Measurements from ENCODE around the gene CFAP54. TPM values are rescaled to one million over a fixed set of nuclear protein-coding genes. Genes with fewer than 3 reads are reported as not detected.

The CFAP54 gene
- polyA plus RNA-seq, 6 donors from 2014 or later = not detected

DNA sequence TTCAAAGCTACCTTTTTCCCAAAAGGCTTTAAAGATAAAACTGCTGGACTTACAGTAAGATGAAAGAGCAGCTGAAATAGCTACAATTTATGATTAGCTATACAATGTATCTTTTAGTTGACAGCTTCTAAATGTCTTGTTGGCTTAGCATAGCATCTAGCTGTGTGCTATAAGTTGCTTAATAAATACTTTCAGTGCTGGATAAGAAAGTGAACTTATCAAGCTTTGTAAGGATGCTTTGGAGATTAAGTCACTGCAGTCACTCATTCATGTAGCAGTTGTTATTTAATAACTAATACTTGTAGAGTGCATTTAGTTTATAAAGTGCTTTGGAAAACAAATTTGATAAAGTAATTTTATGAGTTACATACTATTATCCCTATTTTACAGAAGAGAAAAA lies 14.6 kb downstream of the CFAP54 start:
- H3K4me1 Mint-ChIP-seq = peaks cover 19 to 24% (median 22%) of the 10 kb centered on the region in 3 donors
- no peak for DNase-seq
- H3K9me3 Mint-ChIP-seq = no peaks in the 10 kb centered on the region
- H3K27me3 Mint-ChIP-seq = no peaks in the 10 kb centered on the region
- no peak overlapping the region for H3K27ac Mint-ChIP-seq
- ATAC-seq (ENCODE audit: low read depth in 2 of 2) = no peak
- no peaks in the 10 kb centered on the region for H3K36me3 Mint-ChIP-seq
- H3K4me3 Mint-ChIP-seq = no peak overlapping the region

DNA sequence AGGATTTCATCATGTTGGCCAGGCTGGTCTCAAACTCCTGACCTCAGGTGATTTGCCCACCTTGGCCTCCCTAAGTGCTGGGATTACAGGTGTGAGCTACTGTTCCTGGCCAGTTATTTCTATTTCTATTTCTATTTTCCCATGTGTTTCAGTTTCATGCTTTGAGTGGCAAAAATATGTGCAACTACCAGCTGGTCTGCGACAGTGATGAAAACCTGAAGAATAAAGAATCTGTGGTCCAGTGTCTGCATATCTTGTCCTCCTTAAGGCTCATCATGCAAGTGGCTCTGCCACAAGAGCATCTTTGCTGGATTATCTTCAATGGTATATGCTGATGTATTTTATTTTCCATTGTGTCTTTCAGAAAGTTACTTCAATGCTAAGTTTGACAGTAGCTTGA lies 17.4 kb downstream of the CFAP54 start:
- H3K4me1 Mint-ChIP-seq = peaks cover 8 to 11% (median 11%) of the 10 kb centered on the region in 3 donors
- no peaks in the 10 kb centered on the region for H3K9me3 Mint-ChIP-seq
- no peaks in the 10 kb centered on the region for H3K36me3 Mint-ChIP-seq
- H3K27me3 Mint-ChIP-seq = no peaks in the 10 kb centered on the region
- no peak for ATAC-seq (ENCODE audit: low read depth in 2 of 2)
- DNase-seq = no peak
- H3K4me3 Mint-ChIP-seq = no peak overlapping the region
- no peak overlapping the region for H3K27ac Mint-ChIP-seq

DNA sequence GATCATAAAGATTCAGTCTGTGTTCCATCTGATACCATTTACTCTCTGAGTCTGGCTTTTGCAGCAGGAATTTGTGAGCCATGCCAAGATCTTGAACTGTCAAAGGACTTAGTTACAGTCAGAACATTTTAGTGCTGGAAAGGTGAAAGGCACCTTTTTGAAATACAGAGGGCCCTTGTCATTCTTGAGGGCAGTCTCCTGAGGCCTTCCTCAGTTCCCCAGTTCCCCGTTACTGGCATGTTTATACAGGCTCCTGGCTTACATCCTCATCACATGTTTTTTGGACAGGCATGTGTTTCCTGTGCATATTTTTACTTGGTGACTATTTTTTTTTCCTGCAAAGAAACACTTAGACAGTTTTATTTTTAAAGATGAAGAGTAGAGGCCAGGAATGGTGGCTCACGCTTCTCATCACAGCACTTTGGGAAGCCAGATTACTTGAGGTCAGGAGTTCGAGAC lies 21.0 kb downstream of the CFAP54 start:
- no peak overlapping the region for H3K4me3 Mint-ChIP-seq
- no peaks in the 10 kb centered on the region for H3K36me3 Mint-ChIP-seq
- H3K27me3 Mint-ChIP-seq = no peaks in the 10 kb centered on the region
- peaks cover 0 to 13% (median 4%) of the 10 kb centered on the region in 3 donors for H3K4me1 Mint-ChIP-seq
- no peaks in the 10 kb centered on the region for H3K9me3 Mint-ChIP-seq
- no peak overlapping the region for H3K27ac Mint-ChIP-seq
- ATAC-seq (ENCODE audit: low read depth in 2 of 2) (no peak), DNase-seq (no peak)

DNA sequence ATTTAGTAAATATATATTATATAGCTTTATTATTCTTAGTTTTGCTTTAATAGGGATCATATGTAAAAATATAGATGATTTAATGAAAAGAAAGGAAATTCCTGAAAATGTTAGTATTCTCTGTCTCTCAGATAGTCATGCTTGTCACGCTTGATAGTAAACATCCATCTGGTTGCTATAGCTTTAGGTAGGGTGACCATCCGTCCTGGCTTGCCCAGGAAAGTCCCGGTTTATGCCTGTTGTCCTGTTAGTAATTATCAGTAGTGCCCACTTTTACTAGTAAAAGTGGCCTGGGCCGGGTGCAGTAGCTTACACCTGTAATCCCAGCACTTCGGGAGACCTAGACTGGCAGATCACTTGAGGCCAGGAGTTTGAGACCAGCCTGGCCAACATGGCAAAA lies 23.8 kb downstream of the CFAP54 start:
- no peak for DNase-seq
- peaks cover 0 to 20% (median 4%) of the 10 kb centered on the region in 3 donors for H3K4me1 Mint-ChIP-seq
- ATAC-seq (ENCODE audit: low read depth in 2 of 2) = no peak
- H3K27ac Mint-ChIP-seq = peak overlapping the region in 1 of 6 donors; percentile 72
- H3K27me3 Mint-ChIP-seq = no peaks in the 10 kb centered on the region
- H3K4me3 Mint-ChIP-seq = peak overlapping the region in 1 of 8 donors; percentile 2
- no peaks in the 10 kb centered on the region for H3K36me3 Mint-ChIP-seq
- H3K9me3 Mint-ChIP-seq = no peaks in the 10 kb centered on the region

DNA sequence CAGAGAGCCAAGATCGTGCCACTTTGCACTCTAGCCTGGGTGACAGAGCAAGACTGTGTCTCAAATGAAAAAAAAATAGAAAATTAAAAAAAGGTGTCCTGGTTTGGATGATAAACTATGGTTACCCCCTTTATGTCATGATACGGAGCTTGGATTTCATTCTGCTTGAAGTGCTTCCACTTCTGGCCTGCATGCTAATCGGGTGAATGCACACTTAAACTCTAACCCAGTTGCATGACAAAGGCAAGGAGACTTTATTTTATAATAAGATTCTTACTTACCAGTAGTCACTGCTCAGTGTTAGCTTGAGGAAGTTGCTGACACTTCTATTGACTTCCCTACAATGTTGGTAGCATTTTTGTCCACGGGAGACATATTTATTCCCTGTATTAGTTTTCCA lies 24.3 kb downstream of the CFAP54 start:
- Mint-ChIP-seq H3K4me1 (peaks cover 0 to 20% (median 4%) of the 10 kb centered on the region in 3 donors), H3K4me3 (no peak overlapping the region), H3K27ac (peak overlapping the region in 1 of 6 donors; percentile 72), H3K9me3 (no peaks in the 10 kb centered on the region), H3K36me3 (no peaks in the 10 kb centered on the region), H3K27me3 (no peaks in the 10 kb centered on the region)
- ATAC-seq (ENCODE audit: low read depth in 2 of 2) (no peak), DNase-seq (no peak)

DNA sequence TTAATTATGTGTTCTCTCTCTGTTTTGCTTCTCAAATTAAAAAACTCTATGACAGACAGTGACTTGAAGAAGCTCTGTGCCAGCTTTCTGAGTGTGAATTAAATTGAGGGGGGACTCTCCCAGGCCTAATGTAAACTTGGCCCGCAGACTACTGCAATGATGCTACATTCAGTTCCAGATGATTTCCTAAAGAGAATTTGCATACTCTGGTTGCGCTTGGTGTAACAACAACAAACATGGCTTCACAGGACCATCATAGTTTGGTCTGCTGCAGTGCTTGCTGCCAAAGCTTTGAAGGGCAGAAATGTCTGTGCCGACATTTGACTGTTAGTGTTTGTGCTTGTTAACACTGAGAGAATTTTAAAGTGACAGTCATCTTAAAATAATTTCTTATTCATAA lies 25.0 kb downstream of the CFAP54 start:
- peak; percentile 89 to 94 for ATAC-seq (ENCODE audit: low read depth in 2 of 2)
- DNase-seq = peak; percentile 11
- Mint-ChIP-seq H3K9me3 (no peaks in the 10 kb centered on the region), H3K36me3 (no peaks in the 10 kb centered on the region), H3K27me3 (no peaks in the 10 kb centered on the region), H3K4me3 (no peak overlapping the region), H3K27ac (peak overlapping the region in 1 of 6 donors; percentile 72), H3K4me1 (peaks cover 0 to 20% (median 4%) of the 10 kb centered on the region in 3 donors)

DNA sequence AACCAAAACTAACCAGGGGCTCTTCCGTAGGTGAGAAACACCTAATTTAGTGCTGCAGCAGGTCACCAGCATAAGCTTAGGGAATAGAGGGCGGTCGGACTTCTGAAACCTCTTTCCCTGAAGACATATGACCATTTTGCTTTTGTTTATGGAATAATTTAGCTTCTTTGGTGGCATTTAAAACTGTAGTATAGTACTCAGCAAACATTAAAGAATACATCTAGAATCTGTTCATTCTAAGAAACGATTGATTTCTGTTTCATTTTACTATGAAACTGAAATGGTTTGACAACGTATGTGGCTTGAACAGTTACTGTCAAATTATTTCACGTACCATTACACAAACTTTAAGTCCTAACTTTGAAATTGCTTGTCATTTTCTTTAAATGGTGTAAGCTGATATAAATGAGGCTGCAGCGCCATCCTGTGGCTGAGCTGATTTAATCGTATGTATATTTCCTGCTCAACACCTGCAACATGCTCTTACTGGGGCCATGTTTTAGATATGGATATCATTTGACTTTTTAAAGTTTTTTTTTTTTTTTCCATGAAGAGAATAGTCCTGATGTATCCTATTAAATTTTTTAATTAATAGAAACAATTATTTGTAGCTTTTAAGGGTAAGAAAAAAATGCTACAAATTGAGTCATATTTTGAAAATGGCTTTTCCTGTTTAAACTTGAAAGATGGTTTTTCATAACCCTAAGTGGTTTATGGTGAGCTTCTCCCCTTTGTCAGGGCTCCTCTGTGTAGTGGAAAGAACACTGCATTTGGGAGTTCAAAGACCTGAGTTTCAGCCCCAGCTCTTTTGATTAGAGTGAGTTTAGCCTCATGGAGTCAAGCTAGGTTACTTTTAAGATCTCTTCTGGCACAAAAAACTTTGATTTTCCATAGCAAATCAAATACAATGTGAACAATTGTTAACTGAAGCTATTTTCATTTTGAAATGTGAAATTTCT lies 27.4 kb downstream of the CFAP54 start:
- peak; percentile 39 to 60 for ATAC-seq (ENCODE audit: low read depth in 2 of 2)
- no peak overlapping the region for H3K4me3 Mint-ChIP-seq

DNA sequence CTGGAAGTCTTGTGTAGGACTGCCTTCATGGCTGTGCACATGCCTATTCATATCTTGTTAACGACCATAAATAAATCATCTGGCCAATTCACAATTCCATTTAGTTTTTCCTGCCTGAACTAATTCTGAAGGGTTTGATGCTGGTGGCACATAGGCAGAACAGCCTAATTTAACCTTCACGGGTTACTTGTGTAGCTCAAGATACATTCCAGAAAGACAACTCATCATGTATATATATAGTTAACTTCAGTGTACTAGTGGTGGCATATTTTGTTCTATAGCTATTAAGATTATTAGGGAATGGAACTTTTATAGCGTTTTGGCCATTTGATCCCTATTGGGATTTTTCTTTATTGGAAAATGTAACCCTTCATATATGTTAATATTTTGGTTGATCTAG lies 31.4 kb downstream of the CFAP54 start:
- no peaks in the 10 kb centered on the region for H3K9me3 Mint-ChIP-seq
- DNase-seq (no peak), ATAC-seq (ENCODE audit: low read depth in 2 of 2) (no peak)
- peaks cover 0 to 6% (median 0%) of the 10 kb centered on the region in 3 donors for H3K4me1 Mint-ChIP-seq
- H3K27ac Mint-ChIP-seq = no peak overlapping the region
- H3K27me3 Mint-ChIP-seq = peaks cover 0 to 1% (median 0%) of the 10 kb centered on the region in 3 donors
- no peak overlapping the region for H3K4me3 Mint-ChIP-seq
- no peaks in the 10 kb centered on the region for H3K36me3 Mint-ChIP-seq

More for the DNA sequence above, 27.4 kb downstream of the CFAP54 start:
- Mint-ChIP-seq H3K27me3 (no peaks in the 10 kb centered on the region), H3K36me3 (no peaks in the 10 kb centered on the region), H3K27ac (peak overlapping the region in 1 of 6 donors; percentile 66), H3K9me3 (no peaks in the 10 kb centered on the region), H3K4me1 (peaks cover 0 to 20% (median 4%) of the 10 kb centered on the region in 3 donors)
- DNase-seq = peak; percentile 66

DNA sequence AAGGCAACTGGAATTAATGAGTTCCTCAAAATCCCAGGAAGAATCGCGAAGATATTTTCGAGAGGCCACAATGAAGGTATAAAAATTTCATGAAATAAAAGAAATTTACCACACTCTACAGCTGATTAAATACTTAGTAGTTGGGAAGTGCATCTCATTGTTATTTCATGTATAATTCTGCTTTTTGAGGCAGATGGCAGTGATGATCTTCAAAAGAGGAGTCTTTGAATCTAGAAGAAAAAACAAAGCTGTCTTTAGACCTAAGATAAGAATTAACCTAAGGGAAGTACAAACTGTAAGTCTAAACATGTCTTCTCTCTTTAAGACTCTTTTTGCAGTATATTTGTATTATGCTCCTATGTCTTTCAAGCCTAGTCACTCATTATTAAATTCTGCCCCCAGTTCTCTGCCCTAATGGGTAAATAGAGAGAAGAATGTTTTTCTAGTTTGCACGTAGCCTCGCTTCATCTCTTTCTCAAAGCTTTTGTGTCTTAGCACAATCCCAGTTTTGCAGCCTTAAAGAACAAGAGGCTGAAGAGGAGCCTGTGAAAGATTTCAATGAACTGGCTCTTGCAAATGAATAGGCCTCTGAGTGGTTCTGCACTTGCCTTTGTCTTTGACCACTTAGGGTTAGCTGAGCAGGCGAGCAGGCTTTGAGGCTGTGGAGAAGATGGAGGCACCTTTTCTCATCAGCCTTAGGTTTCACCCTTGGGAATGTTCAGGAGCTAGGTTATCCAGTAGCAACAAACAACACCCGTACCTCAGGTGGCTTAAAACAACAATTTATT lies 32.7 kb downstream of the CFAP54 start:
- no peak for ATAC-seq (ENCODE audit: low read depth in 2 of 2)

DNA sequence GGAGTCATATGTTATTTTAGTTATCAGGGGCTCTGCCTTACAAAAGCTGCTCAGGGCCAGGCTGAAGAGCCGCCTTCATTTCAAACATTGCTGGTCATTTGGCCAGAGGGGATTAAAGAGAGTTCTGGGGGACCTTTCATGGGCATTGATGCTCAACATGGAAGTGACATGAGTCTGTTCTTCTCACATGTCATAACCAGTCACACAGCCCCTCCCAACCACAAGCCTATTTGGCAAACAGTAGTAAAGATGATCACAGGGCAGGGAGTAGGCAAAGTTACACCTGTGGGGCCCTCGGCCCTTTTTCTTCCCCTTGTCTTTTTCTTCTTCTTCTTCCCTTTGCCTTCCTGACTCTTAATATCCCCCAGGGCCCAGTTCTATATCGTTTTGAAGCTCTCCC lies 33.3 kb downstream of the CFAP54 start:
- H3K4me3 Mint-ChIP-seq = no peak overlapping the region
- ATAC-seq (ENCODE audit: low read depth in 2 of 2) (no peak), DNase-seq (no peak)
- no peaks in the 10 kb centered on the region for H3K4me1 Mint-ChIP-seq
- H3K27ac Mint-ChIP-seq = no peak overlapping the region
- H3K36me3 Mint-ChIP-seq = no peaks in the 10 kb centered on the region
- H3K27me3 Mint-ChIP-seq = peaks cover 0 to 7% (median 0%) of the 10 kb centered on the region in 3 donors
- H3K9me3 Mint-ChIP-seq = no peaks in the 10 kb centered on the region

More for the DNA sequence above, 32.7 kb downstream of the CFAP54 start:
- no peak overlapping the region for H3K27ac Mint-ChIP-seq
- no peaks in the 10 kb centered on the region for H3K36me3 Mint-ChIP-seq
- no peaks in the 10 kb centered on the region for H3K9me3 Mint-ChIP-seq
- no peak for DNase-seq
- no peak overlapping the region for H3K4me3 Mint-ChIP-seq
- H3K27me3 Mint-ChIP-seq = peaks cover 0 to 7% (median 0%) of the 10 kb centered on the region in 3 donors
- H3K4me1 Mint-ChIP-seq = no peaks in the 10 kb centered on the region

DNA sequence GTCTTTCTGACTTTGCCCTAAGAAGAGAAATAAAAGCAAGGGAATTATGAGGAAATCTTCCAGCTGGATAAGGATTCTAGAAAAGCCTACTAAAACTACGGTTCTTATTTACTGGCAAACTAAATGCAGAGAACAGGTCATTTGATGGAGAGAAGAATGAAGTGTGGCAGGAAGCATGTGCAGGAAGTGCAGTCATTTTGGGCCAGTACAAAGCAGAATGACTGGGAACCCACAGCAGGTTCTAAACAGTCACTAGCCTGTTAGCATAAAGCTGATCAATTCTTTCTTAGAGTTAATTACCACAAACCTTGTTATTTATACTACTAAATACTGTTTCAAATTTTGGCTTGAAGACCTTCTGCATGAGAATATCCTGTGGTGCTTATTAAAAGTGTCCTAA lies 36.7 kb downstream of the CFAP54 start:
- Mint-ChIP-seq H3K27ac (peak overlapping the region in 1 of 6 donors; percentile 20), H3K36me3 (no peaks in the 10 kb centered on the region), H3K27me3 (peaks cover 0 to 7% (median 0%) of the 10 kb centered on the region in 3 donors), H3K4me1 (no peaks in the 10 kb centered on the region), H3K9me3 (peaks cover 0 to 4% (median 0%) of the 10 kb centered on the region in 7 donors), H3K4me3 (no peak overlapping the region)
- no peak for ATAC-seq (ENCODE audit: low read depth in 2 of 2)
- no peak for DNase-seq

DNA sequence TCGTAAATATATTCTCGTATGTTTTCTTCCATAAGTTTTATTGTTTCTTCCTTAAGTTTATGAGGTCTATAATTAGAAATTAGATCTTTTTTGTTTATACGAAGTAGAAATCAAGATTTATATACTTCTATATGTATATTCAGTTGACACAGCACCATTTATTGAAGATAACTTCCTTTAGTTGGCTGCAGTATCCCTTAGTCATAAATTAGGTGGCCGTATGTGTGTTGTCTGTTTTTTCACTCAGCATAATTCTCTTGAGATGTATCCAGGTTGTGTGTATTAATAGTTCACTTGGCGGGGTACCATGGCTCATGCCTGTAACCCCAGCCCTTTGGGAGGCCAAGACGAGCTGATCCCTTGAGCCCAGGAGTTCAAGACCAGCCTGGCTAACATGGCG lies 40.5 kb downstream of the CFAP54 start:
- Mint-ChIP-seq H3K27me3 (peaks cover 8 to 20% (median 13%) of the 10 kb centered on the region in 3 donors), H3K4me3 (peak overlapping the region in 1 of 8 donors; percentile 28), H3K27ac (no peak overlapping the region), H3K4me1 (no peaks in the 10 kb centered on the region), H3K36me3 (no peaks in the 10 kb centered on the region), H3K9me3 (peaks cover 0 to 4% (median 0%) of the 10 kb centered on the region in 7 donors)
- DNase-seq (no peak), ATAC-seq (ENCODE audit: low read depth in 2 of 2) (no peak)

DNA sequence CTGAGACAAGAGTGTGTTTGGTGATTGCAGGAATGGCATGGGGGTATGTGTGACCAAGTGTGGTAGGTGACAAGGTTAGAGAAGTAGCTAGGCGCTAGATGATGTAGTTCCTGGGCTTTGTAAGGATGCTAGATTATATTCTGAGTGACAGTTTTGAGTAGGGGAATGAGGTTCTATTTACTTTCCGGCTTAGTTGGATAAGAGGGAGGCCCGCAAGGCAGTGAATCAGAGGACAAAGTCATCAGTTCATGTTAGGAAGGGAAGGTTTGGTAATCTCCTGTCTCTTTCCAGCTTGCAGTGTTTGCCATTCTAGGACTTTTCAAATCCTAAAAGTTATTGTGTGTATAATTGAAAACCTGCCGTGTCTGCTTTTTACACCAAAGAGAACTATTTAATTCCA lies 45.0 kb downstream of the CFAP54 start:
- ATAC-seq (ENCODE audit: low read depth in 2 of 2) (no peak), DNase-seq (no peak)
- Mint-ChIP-seq H3K27me3 (peaks cover 8 to 20% (median 19%) of the 10 kb centered on the region in 3 donors), H3K27ac (peak overlapping the region in 1 of 6 donors; percentile 56), H3K36me3 (no peaks in the 10 kb centered on the region), H3K4me1 (no peaks in the 10 kb centered on the region), H3K4me3 (no peak overlapping the region), H3K9me3 (peaks cover 0 to 2% (median 0%) of the 10 kb centered on the region in 7 donors)
